WTC11 (cell line): Measurements from ENCODE around the gene GRIN2A.

ENCODE experiments used
- CTCF ChIP-seq: fragments of 200-600 bp; IDR thresholded peaks from 2 replicates; pipeline ENCODE4 v1.8.0; 2022; ENCODE audit warnings: antibody characterized with exemption
- ESRRA ChIP-seq: sonication (generic); formaldehyde crosslinking; IDR thresholded peaks from 2 replicates; pipeline ENCODE4 v1.8.1; 2022; ENCODE audit warnings: mild to moderate bottlenecking, missing genetic modification reagents, borderline replicate concordance
- ETV6 ChIP-seq: sonication (generic); formaldehyde crosslinking; IDR thresholded peaks from 2 replicates; pipeline ENCODE4 v1.8.1; 2022; ENCODE audit warnings: mild to moderate bottlenecking, missing genetic modification reagents
- NR2C2 ChIP-seq: sonication (generic); formaldehyde crosslinking; IDR thresholded peaks from 2 replicates; pipeline ENCODE4 v1.8.0; 2022; ENCODE audit warnings: mild to moderate bottlenecking, missing genetic modification reagents
- TEAD1 ChIP-seq: sonication (generic); formaldehyde crosslinking; IDR thresholded peaks from 2 replicates; pipeline ENCODE4 v1.8.0; 2022; ENCODE audit warnings: mild to moderate bottlenecking, missing genetic modification reagents
- USF2 ChIP-seq: sonication (generic); formaldehyde crosslinking; IDR thresholded peaks from 2 replicates; pipeline ENCODE4 v1.8.1; 2023; ENCODE audit warnings: mild to moderate bottlenecking, missing genetic modification reagents, moderate library complexity
- ZNF232 ChIP-seq: sonication (generic); formaldehyde crosslinking; IDR thresholded peaks from 2 replicates; pipeline ENCODE4 v1.8.0; 2022; ENCODE audit warnings: mild to moderate bottlenecking, missing genetic modification reagents
- ZNF317 ChIP-seq: sonication (generic); formaldehyde crosslinking; IDR thresholded peaks from 2 replicates; pipeline ENCODE4 v1.8.1; 2023; ENCODE audit warnings: low read depth, mild to moderate bottlenecking, moderate library complexity, missing genetic modification reagents, borderline replicate concordance
- TF ChIP-seq, protein P1 (sequence below): sonication (generic); formaldehyde crosslinking; conservative IDR thresholded peaks from 2 replicates; pipeline ENCODE4 v1.8.1; 2022; ENCODE audit warnings: mild to moderate bottlenecking, missing genetic modification reagents
- TF ChIP-seq, protein P2 (sequence below): fragments of 250-450 bp; sonication (Bioruptor Pico); IDR thresholded peaks from 2 replicates; pipeline ENCODE4 v1.9.0; 2021; ENCODE audit warnings: mild to moderate bottlenecking
- TF ChIP-seq, protein P3 (sequence below): sonication (generic); formaldehyde crosslinking; IDR thresholded peaks from 2 replicates; pipeline ENCODE4 v1.8.1; 2022; ENCODE audit warnings: low read depth, missing genetic modification reagents, borderline replicate concordance
- TF ChIP-seq, protein P4 (sequence below): sonication (generic); formaldehyde crosslinking; IDR thresholded peaks from 2 replicates; pipeline ENCODE4 v1.8.1; 2023; ENCODE audit warnings: mild to moderate bottlenecking, moderate library complexity, missing genetic modification reagents
- TF ChIP-seq, protein P5 (sequence below): sonication (generic); formaldehyde crosslinking; IDR thresholded peaks from 2 replicates; pipeline ENCODE4 v1.8.0; 2022; ENCODE audit warnings: mild to moderate bottlenecking, missing genetic modification reagents

DNA sequence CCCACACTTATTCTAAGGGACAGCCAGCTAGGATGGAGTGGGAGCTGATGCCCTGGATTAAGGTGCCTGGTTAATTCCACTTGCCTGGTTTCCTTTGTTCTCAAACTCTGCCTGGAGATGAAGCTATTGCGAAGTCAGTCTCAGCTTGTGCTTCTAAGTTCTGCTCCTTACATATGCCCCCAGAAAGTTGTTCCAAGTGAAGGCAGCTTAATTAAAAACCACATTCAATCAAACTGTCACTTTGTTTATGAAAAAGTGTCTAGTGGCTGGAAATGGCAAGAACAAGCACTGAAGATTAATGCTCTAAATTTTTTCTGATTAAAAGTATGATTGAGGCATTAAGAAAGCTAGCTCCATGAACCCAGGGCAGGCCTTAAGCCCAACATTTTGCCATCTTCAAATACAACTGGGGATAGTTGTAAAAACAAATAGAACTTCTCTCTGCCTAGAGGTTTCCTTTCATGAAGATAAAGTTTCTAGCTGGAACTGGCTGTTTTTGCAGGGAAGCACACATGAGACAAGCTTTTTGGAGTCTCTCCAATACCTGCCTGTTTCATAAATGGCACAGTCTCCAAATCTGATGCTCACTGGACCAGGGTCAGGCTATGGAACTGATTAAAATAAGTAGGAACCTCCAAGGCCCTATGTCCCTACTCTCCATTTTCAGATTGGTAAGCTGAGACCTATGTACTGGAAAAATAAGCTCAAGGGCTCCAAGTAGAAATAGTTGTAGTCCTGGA, 100.9 kb downstream of the GRIN2A start:
- TF ChIP-seq USF2 (CRISPR knock-in tag) (no peak), CTCF (no peak), ETV6 (no peak), ESRRA (CRISPR knock-in tag) (no peak), NR2C2 (CRISPR knock-in tag) (no peak), TEAD1 (CRISPR knock-in tag) (no peak), ZNF232 (CRISPR knock-in tag) (no peak), ZNF317 (no peak)
- TF ChIP-seq, protein P1, sequence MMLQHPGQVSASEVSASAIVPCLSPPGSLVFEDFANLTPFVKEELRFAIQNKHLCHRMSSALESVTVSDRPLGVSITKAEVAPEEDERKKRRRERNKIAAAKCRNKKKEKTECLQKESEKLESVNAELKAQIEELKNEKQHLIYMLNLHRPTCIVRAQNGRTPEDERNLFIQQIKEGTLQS (CRISPR knock-in tag) = no peak
- TF ChIP-seq, protein P2, sequence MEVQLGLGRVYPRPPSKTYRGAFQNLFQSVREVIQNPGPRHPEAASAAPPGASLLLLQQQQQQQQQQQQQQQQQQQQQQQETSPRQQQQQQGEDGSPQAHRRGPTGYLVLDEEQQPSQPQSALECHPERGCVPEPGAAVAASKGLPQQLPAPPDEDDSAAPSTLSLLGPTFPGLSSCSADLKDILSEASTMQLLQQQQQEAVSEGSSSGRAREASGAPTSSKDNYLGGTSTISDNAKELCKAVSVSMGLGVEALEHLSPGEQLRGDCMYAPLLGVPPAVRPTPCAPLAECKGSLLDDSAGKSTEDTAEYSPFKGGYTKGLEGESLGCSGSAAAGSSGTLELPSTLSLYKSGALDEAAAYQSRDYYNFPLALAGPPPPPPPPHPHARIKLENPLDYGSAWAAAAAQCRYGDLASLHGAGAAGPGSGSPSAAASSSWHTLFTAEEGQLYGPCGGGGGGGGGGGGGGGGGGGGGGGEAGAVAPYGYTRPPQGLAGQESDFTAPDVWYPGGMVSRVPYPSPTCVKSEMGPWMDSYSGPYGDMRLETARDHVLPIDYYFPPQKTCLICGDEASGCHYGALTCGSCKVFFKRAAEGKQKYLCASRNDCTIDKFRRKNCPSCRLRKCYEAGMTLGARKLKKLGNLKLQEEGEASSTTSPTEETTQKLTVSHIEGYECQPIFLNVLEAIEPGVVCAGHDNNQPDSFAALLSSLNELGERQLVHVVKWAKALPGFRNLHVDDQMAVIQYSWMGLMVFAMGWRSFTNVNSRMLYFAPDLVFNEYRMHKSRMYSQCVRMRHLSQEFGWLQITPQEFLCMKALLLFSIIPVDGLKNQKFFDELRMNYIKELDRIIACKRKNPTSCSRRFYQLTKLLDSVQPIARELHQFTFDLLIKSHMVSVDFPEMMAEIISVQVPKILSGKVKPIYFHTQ (CRISPR knock-in tag) = no peak
- TF ChIP-seq, protein P3, sequence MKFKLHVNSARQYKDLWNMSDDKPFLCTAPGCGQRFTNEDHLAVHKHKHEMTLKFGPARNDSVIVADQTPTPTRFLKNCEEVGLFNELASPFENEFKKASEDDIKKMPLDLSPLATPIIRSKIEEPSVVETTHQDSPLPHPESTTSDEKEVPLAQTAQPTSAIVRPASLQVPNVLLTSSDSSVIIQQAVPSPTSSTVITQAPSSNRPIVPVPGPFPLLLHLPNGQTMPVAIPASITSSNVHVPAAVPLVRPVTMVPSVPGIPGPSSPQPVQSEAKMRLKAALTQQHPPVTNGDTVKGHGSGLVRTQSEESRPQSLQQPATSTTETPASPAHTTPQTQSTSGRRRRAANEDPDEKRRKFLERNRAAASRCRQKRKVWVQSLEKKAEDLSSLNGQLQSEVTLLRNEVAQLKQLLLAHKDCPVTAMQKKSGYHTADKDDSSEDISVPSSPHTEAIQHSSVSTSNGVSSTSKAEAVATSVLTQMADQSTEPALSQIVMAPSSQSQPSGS = no peak
- TF ChIP-seq, protein P4, sequence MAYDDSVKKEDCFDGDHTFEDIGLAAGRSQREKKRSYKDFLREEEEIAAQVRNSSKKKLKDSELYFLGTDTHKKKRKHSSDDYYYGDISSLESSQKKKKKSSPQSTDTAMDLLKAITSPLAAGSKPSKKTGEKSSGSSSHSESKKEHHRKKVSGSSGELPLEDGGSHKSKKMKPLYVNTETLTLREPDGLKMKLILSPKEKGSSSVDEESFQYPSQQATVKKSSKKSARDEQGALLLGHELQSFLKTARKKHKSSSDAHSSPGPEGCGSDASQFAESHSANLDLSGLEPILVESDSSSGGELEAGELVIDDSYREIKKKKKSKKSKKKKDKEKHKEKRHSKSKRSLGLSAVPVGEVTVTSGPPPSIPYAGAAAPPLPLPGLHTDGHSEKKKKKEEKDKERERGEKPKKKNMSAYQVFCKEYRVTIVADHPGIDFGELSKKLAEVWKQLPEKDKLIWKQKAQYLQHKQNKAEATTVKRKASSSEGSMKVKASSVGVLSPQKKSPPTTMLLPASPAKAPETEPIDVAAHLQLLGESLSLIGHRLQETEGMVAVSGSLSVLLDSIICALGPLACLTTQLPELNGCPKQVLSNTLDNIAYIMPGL = no peak
- TF ChIP-seq, protein P5, sequence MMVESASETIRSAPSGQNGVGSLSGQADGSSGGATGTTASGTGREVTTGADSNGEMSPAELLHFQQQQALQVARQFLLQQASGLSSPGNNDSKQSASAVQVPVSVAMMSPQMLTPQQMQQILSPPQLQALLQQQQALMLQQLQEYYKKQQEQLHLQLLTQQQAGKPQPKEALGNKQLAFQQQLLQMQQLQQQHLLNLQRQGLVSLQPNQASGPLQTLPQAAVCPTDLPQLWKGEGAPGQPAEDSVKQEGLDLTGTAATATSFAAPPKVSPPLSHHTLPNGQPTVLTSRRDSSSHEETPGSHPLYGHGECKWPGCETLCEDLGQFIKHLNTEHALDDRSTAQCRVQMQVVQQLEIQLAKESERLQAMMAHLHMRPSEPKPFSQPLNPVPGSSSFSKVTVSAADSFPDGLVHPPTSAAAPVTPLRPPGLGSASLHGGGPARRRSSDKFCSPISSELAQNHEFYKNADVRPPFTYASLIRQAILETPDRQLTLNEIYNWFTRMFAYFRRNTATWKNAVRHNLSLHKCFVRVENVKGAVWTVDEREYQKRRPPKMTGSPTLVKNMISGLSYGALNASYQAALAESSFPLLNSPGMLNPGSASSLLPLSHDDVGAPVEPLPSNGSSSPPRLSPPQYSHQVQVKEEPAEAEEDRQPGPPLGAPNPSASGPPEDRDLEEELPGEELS (CRISPR knock-in tag) = no peak
